SH-SY5Y (cell line): ENCODE data around the gene HSD11B1.

Source experiments
- GATA2 ChIP-seq: IDR thresholded peaks from 2 replicates; pipeline ENCODE4 v1.6.1; 2011; ENCODE audit warnings: mild to moderate bottlenecking, low read depth, low read length
- GATA3 ChIP-seq: IDR thresholded peaks from 2 replicates; pipeline ENCODE4 v1.6.1; 2011; ENCODE audit warnings: low read depth, mild to moderate bottlenecking, low read length, moderate library complexity

- TF ChIP-seq GATA2 (no peak), GATA3 (no peak)
These were observed 15.9 kb upstream of the HSD11B1 start for GRCh38 chr1:209688746-209689234.
